A549 (cell line): ENCODE measurements around the gene UCP2. TPM values are rescaled to one million over a fixed set of nuclear protein-coding genes. Genes with fewer than 3 reads are reported as not detected.

Source experiments
- ATAC-seq, 2 experiments: fragments of 200-7000 bp in 1 of 2; fragments of >200 bp in 1 of 2; cut with Nextera tagmentation in 1 of 2; cut with Tn5 transposase in 1 of 2; 3 replicates each; pipeline versions ENCODE4 v1.8.0 to v1.9.1; 2018 to 2020; ENCODE audit warnings: mild to moderate bottlenecking in 1 of 2, moderate library complexity in 1 of 2
- CTCF ChIA-PET: fragments of 300-600 bp; sonication (Branson Sonifier 250); formaldehyde crosslinking; extraction: SDS; loops from one replicate; lab custom pipeline; 2021; ENCODE audit warnings: antibody characterized with exemption, inconsistent platforms; lab: Yijun Ruan, JAX
- POLR2A ChIA-PET: fragments of 350-600 bp; formaldehyde crosslinking; extraction: SDS; loops from one replicate; lab custom pipeline; 2021; ENCODE audit warnings: antibody characterized with exemption, inconsistent platforms; lab: Yijun Ruan, JAX
- DNase-seq, 2 experiments: peaks; one replicate each; pipeline versions ENCODE4 v3.0.0 to v3.0.0-alpha.2; 2011 to 2016; ENCODE audit warnings: low read depth in 1 of 2, low spot score in 1 of 2
- FAIRE-seq: peaks from 2 replicates; lab custom pipeline; 2011; peaks lifted over from hg19 to GRCh38; lab: Jason Lieb, UNC
- H3K27ac ChIP-seq, 2 experiments: fragments of >200 bp; sonication (Bioruptor Twin); formaldehyde crosslinking; 3 replicates each; pipeline ENCODE4 v1.5.1; 2016 to 2017
- H3K4me1 ChIP-seq: fragments of >200 bp; sonication (Bioruptor Twin); formaldehyde crosslinking; 3 replicates; pipeline ENCODE4 v1.6.1; 2016
- H3K4me2 ChIP-seq: fragments of >200 bp; sonication (Bioruptor Twin); formaldehyde crosslinking; 3 replicates; pipeline ENCODE4 v1.6.1; 2016
- H3K4me3 ChIP-seq: fragments of >200 bp; sonication (Bioruptor Twin); formaldehyde crosslinking; 3 replicates; pipeline ENCODE4 v1.5.1; 2016
- H3K9me3 ChIP-seq: fragments of >200 bp; sonication (Bioruptor Twin); formaldehyde crosslinking; 3 replicates; pipeline ENCODE4 v1.6.1; 2016
- BHLHE40 ChIP-seq: IDR thresholded peaks from 2 replicates; pipeline ENCODE4 v1.6.1; 2012; ENCODE audit warnings: low read depth, low read length, inconsistent platforms
- CTCF ChIP-seq: fragments of >200 bp; sonication (Bioruptor Twin); formaldehyde crosslinking; IDR thresholded peaks from 3 replicates; pipeline ENCODE4 v1.5.1; 2016
- EHMT2 ChIP-seq: fragments of 200-600 bp; sonication (generic); IDR thresholded peaks from 2 replicates; pipeline ENCODE4 v1.6.1; 2016; ENCODE audit warnings: antibody characterized with exemption, low read depth, mild to moderate bottlenecking, moderate library complexity
- ELK1 ChIP-seq: fragments of 150-350 bp; IDR thresholded peaks from 2 replicates; pipeline ENCODE4 v1.6.1; 2014; ENCODE audit warnings: low read depth, mild to moderate bottlenecking, low read length
- EP300 ChIP-seq, 2 experiments: fragments of >200 bp; sonication (Bioruptor Twin); formaldehyde crosslinking; IDR thresholded peaks; 2 replicates in 1 of 2; 3 replicates in 1 of 2; pipeline ENCODE4 v1.6.1; 2016 to 2017
- FOSB ChIP-seq: fragments of 250-450 bp; sonication (Bioruptor Pico); IDR thresholded peaks from 2 replicates; pipeline ENCODE4 v1.5.0; 2020; ENCODE audit warnings: mild to moderate bottlenecking, moderate library complexity
- GATA3 ChIP-seq: IDR thresholded peaks from 2 replicates; pipeline ENCODE4 v1.6.1; 2012; ENCODE audit warnings: borderline replicate concordance
- HES2 ChIP-seq: fragments of >200 bp; sonication (Bioruptor Twin); formaldehyde crosslinking; IDR thresholded peaks from 2 replicates; pipeline ENCODE4 v1.6.1; 2016
- HOXB5 ChIP-seq: fragments of 250-450 bp; sonication (Bioruptor Pico); IDR thresholded peaks from 2 replicates; pipeline ENCODE4 v1.5.0; 2020; ENCODE audit warnings: mild to moderate bottlenecking, moderate library complexity
- JUN ChIP-seq, 2 experiments: fragments of >200 bp; sonication (Bioruptor Twin); formaldehyde crosslinking; IDR thresholded peaks; 2 replicates in 1 of 2; 3 replicates in 1 of 2; pipeline ENCODE4 v1.6.1; 2016 to 2017
- KDM1A ChIP-seq: fragments of 200-600 bp; sonication (generic); IDR thresholded peaks from 2 replicates; pipeline ENCODE4 v1.6.1; 2016; ENCODE audit warnings: low read depth, mild to moderate bottlenecking
- KDM5A ChIP-seq: fragments of 200-600 bp; sonication (generic); IDR thresholded peaks from 2 replicates; pipeline ENCODE4 v1.6.1; 2016; ENCODE audit warnings: antibody characterized with exemption, mild to moderate bottlenecking
- MAFK ChIP-seq: fragments of 450-650 bp; IDR thresholded peaks from 2 replicates; pipeline ENCODE4 v1.6.1; 2014; ENCODE audit not compliant: partially characterized antibody
- POLR2A ChIP-seq: IDR thresholded peaks from 2 replicates; pipeline ENCODE4 v1.6.1; 2012; ENCODE audit warnings: mild to moderate bottlenecking, low read length
- RAD21 ChIP-seq, 2 experiments: fragments of >200 bp in 1 of 2; sonication (Bioruptor Twin) in 1 of 2; formaldehyde crosslinking in 1 of 2; IDR thresholded peaks in 1 of 2; conservative IDR thresholded peaks in 1 of 2; 2 replicates in 1 of 2; 3 replicates in 1 of 2; pipeline ENCODE4 v1.6.1; 2012 to 2018; ENCODE audit warnings: inconsistent platforms in 1 of 2
- SMC3 ChIP-seq: fragments of >200 bp; sonication (Bioruptor Twin); formaldehyde crosslinking; IDR thresholded peaks from 3 replicates; pipeline ENCODE4 v1.6.1; 2018; ENCODE audit warnings: inconsistent platforms
- SREBF2 ChIP-seq: fragments of 450-650 bp; IDR thresholded peaks from 2 replicates; pipeline ENCODE4 v1.6.1; 2014; ENCODE audit warnings: mild to moderate bottlenecking, moderate library complexity
- USF2 ChIP-seq: fragments of 450-650 bp; IDR thresholded peaks from 2 replicates; pipeline ENCODE4 v1.6.1; 2014; ENCODE audit warnings: antibody characterized with exemption
- ZC3H11A ChIP-seq: fragments of 450-650 bp; IDR thresholded peaks from 2 replicates; pipeline ENCODE4 v1.6.1; 2014; ENCODE audit warnings: antibody characterized with exemption, mild to moderate bottlenecking
- ZFP36 ChIP-seq: fragments of 450-650 bp; IDR thresholded peaks from 2 replicates; pipeline ENCODE4 v1.6.1; 2014; ENCODE audit warnings: borderline replicate concordance; ENCODE audit not compliant: partially characterized antibody
- ZNF302 ChIP-seq: fragments of 250-450 bp; sonication (Bioruptor Pico); IDR thresholded peaks from 2 replicates; pipeline ENCODE4 v1.9.0; 2021; ENCODE audit warnings: inconsistent platforms, mild to moderate bottlenecking, moderate library complexity
- ZSCAN20 ChIP-seq: fragments of 250-450 bp; sonication (Bioruptor Pico); IDR thresholded peaks from 2 replicates; pipeline ENCODE4 v1.8.0; 2022; ENCODE audit warnings: mild to moderate bottlenecking, moderate library complexity
- WGBS: methylation state at CpG from one replicate; pipeline ENCODE4 v1.1.6; 2017; ENCODE audit errors: missing lambda C conversion rate; 5-methylcytosine and 5-hydroxymethylcytosine counted together
- polyA plus RNA-seq, 4 experiments: library from polyadenylated mRNA; depleted of rRNA in 3 of 4; stranded (reverse); fragments of >200 nt; fragmentation: RNase III in 1 of 4; extraction: RNeasy Plus Mini Kit Qiagen cat#74134 plus additional on column Dnase treatment in 1 of 4; gene quantifications; 2 replicates in 3 of 4; 3 replicates in 1 of 4; pipeline ENCODE4 v1.2.3, GENCODE V29; 2011 to 2017

UCP2 gene
- polyA plus RNA-seq, 2 of the 4 experiments (the other 2 are of a cell fraction): 51.6 to 131 TPM

- Histone ChIP-seq H3K9me3 (no peaks in the 10 kb centered on the region), H3K4me3 (no peak overlapping the region), H3K27ac (no peak overlapping the region), H3K4me2 (no peak overlapping the region), H3K4me1 (peaks cover 15% of the 10 kb centered on the region)
- DNase-seq: no peak
- TF ChIP-seq HES2 (no peak), MAFK (no peak), ZC3H11A (no peak), USF2 (no peak), EHMT2 (no peak), POLR2A (no peak), GATA3 (no peak), JUN (IDR thresholded peaks at IDR 0.05) (no peak), ELK1 (no peak), SMC3 (no peak), ZSCAN20 (CRISPR knock-in tag) (no peak), SREBF2 (no peak), ZFP36 (no peak), RAD21 (conservative IDR thresholded peaks at IDR 0.05 in 1 of 2, IDR thresholded peaks at IDR 0.05 in 1 of 2) (no peak), BHLHE40 (no peak), KDM1A (no peak), FOSB (CRISPR knock-in tag) (no peak)
- ChIA-PET CTCF (interaction anchor here (2.2 to 7.9 kb wide), 2 partner anchors 11 to 17 kb away, joined by 4 to 61 read pairs; no protein-coding TSS in a partner anchor), POLR2A (no interaction called here)
- ATAC-seq: no peak
- WGBS: 97% methylated on average over 6 of the region's 6 CpGs
- FAIRE-seq: no peak
Observed at GRCh38 chr11:73975479-73975757, 7.2 kb downstream of the UCP2 start.

- 95% methylated on average over 13 of the region's 13 CpGs for whole genome bisulfite sequencing
- POLR2A ChIA-PET: no interaction called here
- H3K4me2 ChIP-seq: no peak overlapping the region
- no peak for TF ChIP-seq HOXB5 (CRISPR knock-in tag)
- TF ChIP-seq USF2: no peak
- TF ChIP-seq EP300 (IDR thresholded peaks at IDR 0.05): no peak
- no peak for TF ChIP-seq CTCF
- TF ChIP-seq ZNF302 (CRISPR knock-in tag): no peak
- no peak for TF ChIP-seq KDM5A
- TF ChIP-seq, all 56 proteins: peak for 0
- Histone ChIP-seq H3K4me3 (no peak overlapping the region), H3K27ac (no peak overlapping the region), H3K4me1 (peaks cover 9% of the 10 kb centered on the region), H3K9me3 (no peaks in the 10 kb centered on the region)
- ATAC-seq (no peak), FAIRE-seq (no peak), DNase-seq (no peak)
- CTCF ChIA-PET: interaction anchor here (2.2 to 7.9 kb wide), 2 partner anchors 10 to 16 kb away, joined by 4 to 61 read pairs; no protein-coding TSS in a partner anchor
Observed at GRCh38 chr11:73974604-73975478, 7.8 kb downstream of the UCP2 start.
